ENCODE results near the gene C6orf163. TPM values are rescaled to one million over a fixed set of nuclear protein-coding genes. Genes with fewer than 3 reads are reported as not detected.

Gene C6orf163
- polyA plus RNA-seq, 1 experiment, result 0.20 TPM

- no peak for DNase-seq (ENCODE audit: low read depth)
- Histone ChIP-seq H3K36me3 (ENCODE audit: control insufficient read depth, insufficient read depth, low read length) (no peaks in the 10 kb centered on the region), H3K4me3 (ENCODE audit: low read depth, low read length) (no peak overlapping the region), H3K27me3 (ENCODE audit: control insufficient read depth, insufficient read depth, low read length) (no peaks in the 10 kb centered on the region)
- CTCF ChIA-PET, result no interaction called here
- POLR2A ChIA-PET, result no interaction called here
- no peak for TF ChIP-seq CTCF (IDR thresholded peaks at IDR 0.05; ENCODE audit: insufficient read depth, low read depth, low read length)
These were observed 50.8 kb downstream of the C6orf163 start for GRCh38 chr6:87395431-87395830.

GRCh38 chr6:87396595-87397392 lies 52.2 kb downstream of the C6orf163 start:
- Histone ChIP-seq H3K4me3 (ENCODE audit: low read depth, low read length) (no peak overlapping the region), H3K36me3 (ENCODE audit: control insufficient read depth, insufficient read depth, low read length) (no peaks in the 10 kb centered on the region), H3K27me3 (ENCODE audit: control insufficient read depth, insufficient read depth, low read length) (no peaks in the 10 kb centered on the region)
- ChIA-PET POLR2A (no interaction called here), CTCF (no interaction called here)
- TF ChIP-seq CTCF (IDR thresholded peaks at IDR 0.05; ENCODE audit: insufficient read depth, low read depth, low read length), result no peak
- DNase-seq (ENCODE audit: low read depth), result no peak

GRCh38 chr6:87397656-87398055 lies 53.0 kb downstream of the C6orf163 start:
- no peak for DNase-seq (ENCODE audit: low read depth)
- H3K27me3 ChIP-seq (ENCODE audit: control insufficient read depth, insufficient read depth, low read length), result no peaks in the 10 kb centered on the region
- no peak overlapping the region for H3K4me3 ChIP-seq (ENCODE audit: low read depth, low read length)
- ChIA-PET CTCF (interaction anchor here (1.0 kb wide), 1 partner anchor 9 kb away, joined by 3 read pairs; no protein-coding TSS in a partner anchor), POLR2A (no interaction called here)
- no peaks in the 10 kb centered on the region for H3K36me3 ChIP-seq (ENCODE audit: control insufficient read depth, insufficient read depth, low read length)
- no peak for TF ChIP-seq CTCF (IDR thresholded peaks at IDR 0.05; ENCODE audit: insufficient read depth, low read depth, low read length)

- CTCF ChIA-PET, result interaction anchor here (0.8 to 4.6 kb wide), 2 partner anchors 8 to 51 kb away, joined by 3 to 29 read pairs; no protein-coding TSS in a partner anchor
- H3K36me3 ChIP-seq (ENCODE audit: control insufficient read depth, insufficient read depth, low read length), result no peaks in the 10 kb centered on the region
- no peak overlapping the region for H3K4me3 ChIP-seq (ENCODE audit: low read depth, low read length)
- H3K27me3 ChIP-seq (ENCODE audit: control insufficient read depth, insufficient read depth, low read length), result no peaks in the 10 kb centered on the region
- TF ChIP-seq CTCF (IDR thresholded peaks at IDR 0.05; ENCODE audit: insufficient read depth, low read depth, low read length), result no peak
- no peak for DNase-seq (ENCODE audit: low read depth)
- POLR2A ChIA-PET, result no interaction called here
These were observed 57.2 kb downstream of the C6orf163 start for GRCh38 chr6:87401832-87402231.

GRCh38 chr6:87407561-87407900 lies 62.9 kb downstream of the C6orf163 start:
- no peak for DNase-seq (ENCODE audit: low read depth)
- Histone ChIP-seq H3K27me3 (ENCODE audit: control insufficient read depth, insufficient read depth, low read length) (no peaks in the 10 kb centered on the region), H3K36me3 (ENCODE audit: control insufficient read depth, insufficient read depth, low read length) (no peaks in the 10 kb centered on the region), H3K4me3 (ENCODE audit: low read depth, low read length) (peak overlapping the region; percentile 78)
- ChIA-PET POLR2A (no interaction called here), CTCF (no interaction called here)
- no peak for TF ChIP-seq CTCF (IDR thresholded peaks at IDR 0.05; ENCODE audit: insufficient read depth, low read depth, low read length)

Data from BJ (cell line).